Esophagus muscularis mucosa (tissue), 4 donors: ENCODE measurements around the gene RPL13A.

Source experiments
- CTCF ChIP-seq, 3 experiments: fragments of 200-600 bp in 2 of 3; fragments of 450-650 bp in 1 of 3; sonication (generic) in 2 of 3; IDR thresholded peaks; one replicate each; pipeline ENCODE4 v1.5.1; 2017 to 2019; ENCODE audit warnings: antibody characterized with exemption in 3 of 3, mild to moderate bottlenecking in 2 of 3, moderate library complexity in 1 of 3
- EP300 ChIP-seq: sonication (generic); formaldehyde crosslinking; IDR thresholded peaks from one replicate; pipeline ENCODE4 v1.6.1; 2017; ENCODE audit warnings: antibody characterized with exemption
- POLR2A ChIP-seq: fragments of 450-650 bp; IDR thresholded peaks from one replicate; pipeline ENCODE4 v1.6.1; 2017; ENCODE audit warnings: antibody characterized with exemption, moderate library complexity, mild to moderate bottlenecking, low read depth
- POLR2AphosphoS5 ChIP-seq, 2 donors: sonication (generic); formaldehyde crosslinking; IDR thresholded peaks; one replicate each; pipeline ENCODE4 v1.6.1; 2017; ENCODE audit warnings: antibody characterized with exemption in 2 of 2

GRCh38 chr19:49458567-49458903, 28.9 kb upstream of the RPL13A start:
- TF ChIP-seq CTCF (IDR thresholded peaks at IDR 0.05) (no peak), POLR2AphosphoS5 (IDR thresholded peaks at IDR 0.05) (no peak), EP300 (no peak), POLR2A (no peak)
